Body of pancreas (tissue), 4 donors: Measurements from ENCODE around the gene MRPL22. TPM values are rescaled to one million over a fixed set of nuclear protein-coding genes. Genes with fewer than 3 reads are reported as not detected.
"Not testable (repeated sequence)": the region's sequence is repeated elsewhere in the genome, so short reads cannot be mapped to it uniquely, and the experiment has no call there.

Experiments used
- ATAC-seq: fragments of 150-250 bp; one replicate; pipeline ENCODE4 v1.9.1; 2016
- DNase-seq, 4 donors: peaks; one replicate each; pipeline ENCODE4 v3.0.0-alpha.2; 2019
- H3K27ac ChIP-seq, 4 donors: fragments of 200-600 bp; sonication (generic); 1 replicate in 3 of 4; 2 replicates in 1 of 4; pipeline versions ENCODE4 v1.5.1 to v1.6.1; 2016 to 2019; ENCODE audit warnings: mild to moderate bottlenecking in 1 of 4, mixed read lengths in 1 of 4, moderate library complexity in 1 of 4
- H3K27me3 ChIP-seq, 2 donors: fragments of 200-600 bp; sonication (generic); one replicate each; pipeline ENCODE4 v1.6.0; 2016; ENCODE audit warnings: mild to moderate bottlenecking in 1 of 2
- H3K36me3 ChIP-seq, 2 donors: fragments of 200-600 bp; sonication (generic); replicated peaks in 1 of 2; 2 replicates each; pipeline ENCODE4 v1.5.1; 2016; ENCODE audit warnings: low read depth in 2 of 2; ENCODE audit not compliant: insufficient read depth in 1 of 2
- H3K4me1 ChIP-seq: fragments of 200-600 bp; sonication (generic); one replicate; pipeline ENCODE4 v1.6.0; 2016
- H3K4me3 ChIP-seq, 2 donors: fragments of 200-600 bp; sonication (generic); 1 replicate in 1 of 2; 2 replicates in 1 of 2; pipeline ENCODE4 v1.5.1; 2016 to 2019
- H3K9me3 ChIP-seq, 3 donors: fragments of 200-600 bp; sonication (generic); 1 replicate in 2 of 3; 2 replicates in 1 of 3; pipeline ENCODE4 v1.5.1; 2016
- CTCF ChIP-seq, 7 experiments: fragments of 450-650 bp in 4 of 7; fragments of 200-600 bp in 3 of 7; sonication (generic) in 3 of 7; IDR thresholded peaks; one replicate each; pipeline ENCODE4 v1.5.1; 2016 to 2019; ENCODE audit warnings: antibody characterized with exemption in 7 of 7
- POLR2A ChIP-seq, 3 donors: fragments of 450-650 bp; IDR thresholded peaks; one replicate each; pipeline ENCODE4 v1.6.1; 2016; ENCODE audit warnings: antibody characterized with exemption in 3 of 3, mild to moderate bottlenecking in 2 of 3
- WGBS, 2 donors: methylation state at CpG; one replicate each; pipeline ENCODE4 v1.1.5; 2017; 5-methylcytosine and 5-hydroxymethylcytosine counted together
- intact Hi-C: fragments of 100-400 bp; cut with DNase I; formaldehyde crosslinking; loops from one replicate; pipeline ENCODE4 v1.15.1; 2023
- total RNA-seq, 2 donors: library from RNA; depleted of rRNA; stranded (reverse); fragments of >200 nt; gene quantifications; one replicate each; pipeline ENCODE4 v1.1.0, GENCODE V29; 2016

The MRPL22 gene
- total RNA-seq, 2 donors from 2014 or later: 3.9 to 18.5 TPM

GRCh38 chr5:154972476-154973080, 31.7 kb downstream of the MRPL22 start:
- intact Hi-C loops: no loop called here
- Histone ChIP-seq H3K4me1 (no peaks in the 10 kb centered on the region), H3K36me3 (peaks cover 0 to 2% of the 10 kb centered on the region in 2 donors), H3K27ac (no peak overlapping the region), H3K9me3 (no peaks in the 10 kb centered on the region), H3K27me3 (no peaks in the 10 kb centered on the region), H3K4me3 (no peak overlapping the region)
- 74 to 77% methylated on average over 2 of the region's 2 CpGs for WGBS, 2 donors
- ATAC-seq: no peak
- DNase-seq: peak in 2 of 4 donors; percentile 6 to 15
- peak in 4 of 7 experiments; percentile 17 to 38 (median 22) for TF ChIP-seq CTCF (IDR thresholded peaks at IDR 0.05)
- TF ChIP-seq POLR2A (IDR thresholded peaks at IDR 0.05): no peak

- H3K27me3 ChIP-seq, H3K4me1 ChIP-seq, H3K36me3 ChIP-seq, H3K27ac ChIP-seq, ATAC-seq, DNase-seq, intact Hi-C loops, H3K4me3 ChIP-seq, H3K9me3 ChIP-seq: not testable (repeated sequence)
- WGBS, 2 donors: 92 to 95% methylated on average over 8 to 9 of the region's 9 CpGs
Measured at GRCh38 chr5:154976082-154976481, 35.2 kb downstream of the MRPL22 start.

GRCh38 chr5:154977409-154977808, 36.5 kb downstream of the MRPL22 start:
- ATAC-seq: no peak
- TF ChIP-seq CTCF (IDR thresholded peaks at IDR 0.05) (no peak), POLR2A (IDR thresholded peaks at IDR 0.05) (no peak)
- Histone ChIP-seq H3K4me1 (no peaks in the 10 kb centered on the region), H3K27me3 (no peaks in the 10 kb centered on the region), H3K4me3 (no peak overlapping the region), H3K36me3 (no peaks in the 10 kb centered on the region), H3K27ac (no peak overlapping the region), H3K9me3 (no peaks in the 10 kb centered on the region)
- DNase-seq: no peak
- intact Hi-C loops: no loop called here
- 77 to 78% methylated on average over 1 of the region's 1 CpG for WGBS, 2 donors

GRCh38 chr5:154978294-154978693, 37.4 kb downstream of the MRPL22 start:
- H3K27ac ChIP-seq, DNase-seq, ATAC-seq, H3K9me3 ChIP-seq, H3K4me1 ChIP-seq, intact Hi-C loops, H3K4me3 ChIP-seq, H3K36me3 ChIP-seq, H3K27me3 ChIP-seq: not testable (repeated sequence)
- 92 to 100% methylated on average over 2 of the region's 2 CpGs for WGBS, 2 donors

GRCh38 chr5:154984946-154985516, 44.2 kb downstream of the MRPL22 start:
- TF ChIP-seq CTCF (IDR thresholded peaks at IDR 0.05) (no peak), POLR2A (IDR thresholded peaks at IDR 0.05) (no peak)
- Histone ChIP-seq H3K4me1 (no peaks in the 10 kb centered on the region), H3K27me3 (no peaks in the 10 kb centered on the region), H3K4me3 (no peak overlapping the region), H3K36me3 (no peaks in the 10 kb centered on the region), H3K9me3 (no peaks in the 10 kb centered on the region), H3K27ac (no peak overlapping the region)
- intact Hi-C loops: no loop called here
- 54% methylated on average over 8 of the region's 8 CpGs for WGBS, 2 donors
- DNase-seq: no peak
- no peak for ATAC-seq

GRCh38 chr5:154986151-154986550, 45.3 kb downstream of the MRPL22 start:
- no peaks in the 10 kb centered on the region for H3K27me3 ChIP-seq
- no peaks in the 10 kb centered on the region for H3K9me3 ChIP-seq
- intact Hi-C loops: no loop called here
- no peak overlapping the region for H3K4me3 ChIP-seq
- no peaks in the 10 kb centered on the region for H3K4me1 ChIP-seq
- no peaks in the 10 kb centered on the region for H3K36me3 ChIP-seq
- WGBS, 2 donors: 63 to 67% methylated on average over 4 of the region's 4 CpGs
- DNase-seq (no peak), ATAC-seq (no peak)
- TF ChIP-seq CTCF (IDR thresholded peaks at IDR 0.05) (no peak), POLR2A (IDR thresholded peaks at IDR 0.05) (no peak)
- H3K27ac ChIP-seq: no peak overlapping the region
